ENCODE data around the gene DUSP6.

The DUSP6 gene

DNA sequence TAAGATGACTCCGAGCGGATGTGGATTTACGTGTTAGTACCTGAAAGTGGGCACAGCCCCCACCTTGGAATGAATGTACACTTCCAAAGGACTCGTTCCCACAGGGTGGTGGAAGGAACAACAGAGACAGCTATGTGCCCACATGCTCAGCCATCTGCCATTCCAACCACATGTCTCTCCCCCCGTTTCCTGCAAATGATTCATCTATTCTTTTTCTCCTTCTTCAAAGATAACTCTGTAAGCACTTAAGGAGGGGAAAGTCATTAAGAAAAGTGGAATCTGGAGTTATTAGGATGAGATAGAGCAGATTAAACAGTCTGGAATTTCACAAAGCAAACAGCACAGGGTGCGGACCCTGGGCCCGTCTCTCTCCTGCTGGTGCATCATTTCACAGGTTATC lies 18.5 kb upstream of the DUSP6 start:
- no peak for TF ChIP-seq CTCF (IDR thresholded peaks at IDR 0.05)

- no peak for TF ChIP-seq CTCF (IDR thresholded peaks at IDR 0.05)
Observed at GRCh38 chr12:89370421-89370831, 18.1 kb upstream of the DUSP6 start.

GRCh38 chr12:89369166-89369565 lies 16.9 kb upstream of the DUSP6 start:
- no peak for TF ChIP-seq CTCF (IDR thresholded peaks at IDR 0.05)

DNA sequence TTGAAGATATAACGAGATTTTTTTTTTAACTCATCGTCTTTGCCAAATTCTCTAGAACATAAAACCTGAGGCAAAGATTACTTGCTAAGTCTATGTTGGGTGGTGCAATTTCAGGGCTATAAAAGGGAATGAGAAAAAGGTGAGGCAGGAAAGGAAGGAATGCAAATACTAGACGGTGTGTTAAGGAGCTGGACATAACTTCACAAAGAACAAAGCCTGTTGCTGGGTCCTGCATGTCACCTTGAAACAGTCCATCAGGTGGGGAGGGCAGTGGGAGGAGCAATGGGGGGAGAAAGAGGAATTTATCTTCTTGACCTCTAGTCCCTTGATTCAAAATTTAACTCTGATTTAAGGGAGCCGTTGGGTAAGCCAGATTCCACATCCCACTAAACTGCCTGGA lies 16.1 kb upstream of the DUSP6 start:
- TF ChIP-seq CTCF (IDR thresholded peaks at IDR 0.05): no peak

GRCh38 chr12:89366676-89367364 lies 14.5 kb upstream of the DUSP6 start:
- TF ChIP-seq CTCF (IDR thresholded peaks at IDR 0.05): no peak

DNA sequence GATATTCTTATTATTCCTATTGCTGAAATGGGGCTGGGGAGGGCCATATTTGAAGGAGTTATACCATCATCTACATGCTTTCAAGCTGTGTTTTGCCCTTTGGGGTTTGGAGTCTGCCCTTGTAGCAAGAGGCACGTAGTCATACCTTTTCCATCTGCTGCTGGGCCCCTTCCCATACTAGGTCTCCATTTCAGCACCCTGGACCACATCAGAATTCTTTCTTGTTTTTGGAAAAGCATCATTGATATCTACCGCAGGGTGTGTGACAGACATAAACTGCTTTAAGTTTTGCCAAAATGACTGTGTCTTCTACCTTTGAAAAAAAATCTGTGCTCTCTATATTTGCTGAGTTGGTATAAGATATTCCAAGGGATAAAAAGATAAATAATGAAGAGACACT lies 12.3 kb upstream of the DUSP6 start:
- no peak for TF ChIP-seq CTCF (IDR thresholded peaks at IDR 0.05)

- no peak for TF ChIP-seq CTCF (IDR thresholded peaks at IDR 0.05)
Observed at GRCh38 chr12:89364058-89364457, 11.8 kb upstream of the DUSP6 start.

DNA sequence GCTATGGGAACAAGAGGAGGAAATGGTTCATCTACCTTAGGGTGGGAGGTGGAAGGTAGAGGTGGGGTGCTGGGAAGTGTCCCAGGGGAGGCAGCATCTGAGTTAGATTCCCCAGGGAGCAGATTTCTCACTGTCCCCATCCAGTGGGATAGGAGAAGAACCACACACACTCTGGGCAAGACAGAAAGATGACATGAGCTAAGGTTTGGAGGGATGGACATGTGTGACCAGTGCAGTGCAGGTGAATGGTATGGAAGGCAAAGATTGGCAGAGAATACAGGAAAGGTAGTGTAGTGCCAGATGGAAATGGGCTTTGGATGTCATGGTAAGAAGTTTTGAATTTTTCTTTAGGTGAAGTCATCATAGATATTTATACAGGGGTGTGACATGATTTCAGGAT lies 11.3 kb upstream of the DUSP6 start:
- TF ChIP-seq CTCF (IDR thresholded peaks at IDR 0.05): no peak

All from LNCAP (cell line).